Adrenal gland (tissue), 5 donors: ENCODE measurements around the gene PRRC2A.

Source experiments
- POLR2A ChIP-seq, 2 donors: fragments of 450-650 bp; IDR thresholded peaks; one replicate each; pipeline ENCODE4 v1.6.1; 2017; ENCODE audit warnings: antibody characterized with exemption in 2 of 2, mild to moderate bottlenecking in 2 of 2, moderate library complexity in 1 of 2
- TF ChIP-seq, protein P1 (sequence below), 6 experiments: fragments of 450-650 bp in 4 of 6; fragments of 200-600 bp in 2 of 6; sonication (generic) in 1 of 6; IDR thresholded peaks; 1 replicate in 5 of 6; 2 replicates in 1 of 6; pipeline versions ENCODE4 v1.5.1 to v1.8.0; 2016 to 2021; ENCODE audit warnings: antibody characterized with exemption in 6 of 6, mild to moderate bottlenecking in 2 of 6, moderate library complexity in 1 of 6
- donor health status: DM: no; HTN: no; CAD: no.

DNA sequence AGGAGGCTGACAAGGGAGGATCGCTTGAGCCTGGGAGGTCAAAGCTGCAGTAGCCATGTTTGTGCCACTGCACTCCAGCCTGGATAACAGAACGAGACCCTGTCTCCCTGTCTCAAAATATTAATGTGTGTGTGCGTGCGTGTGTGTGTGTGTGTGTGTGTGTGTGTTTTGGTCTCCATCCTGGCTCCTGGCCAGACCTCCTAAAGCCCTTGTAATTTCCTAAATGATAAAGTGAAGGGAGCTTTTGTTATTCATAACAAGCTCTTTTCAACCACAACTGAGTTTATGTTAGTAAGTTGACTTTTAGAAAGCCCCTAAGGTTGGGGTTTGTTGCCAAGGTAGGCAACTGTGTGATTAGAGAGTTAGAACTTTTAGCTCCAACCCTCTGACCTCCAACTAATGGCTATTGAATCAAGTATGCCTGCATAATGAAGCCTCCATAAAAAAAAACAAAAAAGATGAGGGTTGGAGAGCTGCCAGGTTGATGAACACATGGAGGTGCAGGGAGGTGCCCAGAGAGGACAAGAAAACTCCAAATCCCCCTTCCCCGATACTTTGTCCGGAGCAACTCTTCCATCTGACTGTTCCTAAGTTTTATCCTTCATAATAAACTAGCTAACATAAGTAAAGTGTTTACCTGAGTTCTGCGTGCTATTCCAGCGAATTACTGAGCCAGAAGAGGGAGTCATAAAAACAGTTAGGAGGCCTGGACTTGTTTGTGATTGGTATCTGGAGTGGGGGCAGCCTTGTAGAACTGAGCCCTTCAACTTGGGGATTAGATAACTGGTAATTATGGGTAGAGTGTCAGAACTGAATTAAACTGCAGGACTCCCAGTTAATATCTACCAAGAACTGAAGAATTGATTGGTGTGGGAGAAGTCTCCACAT, 10.8 kb upstream of the PRRC2A start:
- TF ChIP-seq, protein P1, sequence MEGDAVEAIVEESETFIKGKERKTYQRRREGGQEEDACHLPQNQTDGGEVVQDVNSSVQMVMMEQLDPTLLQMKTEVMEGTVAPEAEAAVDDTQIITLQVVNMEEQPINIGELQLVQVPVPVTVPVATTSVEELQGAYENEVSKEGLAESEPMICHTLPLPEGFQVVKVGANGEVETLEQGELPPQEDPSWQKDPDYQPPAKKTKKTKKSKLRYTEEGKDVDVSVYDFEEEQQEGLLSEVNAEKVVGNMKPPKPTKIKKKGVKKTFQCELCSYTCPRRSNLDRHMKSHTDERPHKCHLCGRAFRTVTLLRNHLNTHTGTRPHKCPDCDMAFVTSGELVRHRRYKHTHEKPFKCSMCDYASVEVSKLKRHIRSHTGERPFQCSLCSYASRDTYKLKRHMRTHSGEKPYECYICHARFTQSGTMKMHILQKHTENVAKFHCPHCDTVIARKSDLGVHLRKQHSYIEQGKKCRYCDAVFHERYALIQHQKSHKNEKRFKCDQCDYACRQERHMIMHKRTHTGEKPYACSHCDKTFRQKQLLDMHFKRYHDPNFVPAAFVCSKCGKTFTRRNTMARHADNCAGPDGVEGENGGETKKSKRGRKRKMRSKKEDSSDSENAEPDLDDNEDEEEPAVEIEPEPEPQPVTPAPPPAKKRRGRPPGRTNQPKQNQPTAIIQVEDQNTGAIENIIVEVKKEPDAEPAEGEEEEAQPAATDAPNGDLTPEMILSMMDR (IDR thresholded peaks at IDR 0.05), result no peak
- no peak for TF ChIP-seq POLR2A (IDR thresholded peaks at IDR 0.05)
